ENCODE data around the gene MTARC1.

The MTARC1 gene

GRCh38 chr1:220751111-220751510 lies 35.6 kb upstream of the MTARC1 start:
- Histone ChIP-seq H3K4me3 (ENCODE audit: low read depth, low read length) (peak overlapping the region; percentile 87), H3K27ac (peak overlapping the region; percentile 88), H3K4me2 (ENCODE audit: low read length) (peak overlapping the region; percentile 88), H3K36me3 (ENCODE audit: control insufficient read depth, insufficient read depth, low read length) (no peaks in the 10 kb centered on the region), H3K4me1 (peaks cover 31% of the 10 kb centered on the region), H3K9ac (no peak overlapping the region), H2AFZ (no peak overlapping the region), H3K9me3 (ENCODE audit: control insufficient read depth, low read length) (no peaks in the 10 kb centered on the region), H3K79me2 (peaks cover 30% of the 10 kb centered on the region), H3K27me3 (ENCODE audit: control insufficient read depth, insufficient read depth, low read length) (no peaks in the 10 kb centered on the region)
- no peak for TF ChIP-seq CTCF (IDR thresholded peaks at IDR 0.05)

- H3K4me1 ChIP-seq = peaks cover 45% of the 10 kb centered on the region
- peak overlapping the region; percentile 88 for H3K27ac ChIP-seq
- no peaks in the 10 kb centered on the region for H3K36me3 ChIP-seq (ENCODE audit: control insufficient read depth, insufficient read depth, low read length)
These were observed 32.3 kb upstream of the MTARC1 start for GRCh38 chr1:220754212-220754917.

GRCh38 chr1:220754918-220755295 lies 31.8 kb upstream of the MTARC1 start:
- Histone ChIP-seq H3K27ac (peak overlapping the region; percentile 88), H3K9ac (no peak overlapping the region), H2AFZ (no peak overlapping the region)

More at GRCh38 chr1:220754212-220754917, 32.3 kb upstream of the MTARC1 start:
- H3K4me3 ChIP-seq (ENCODE audit: low read depth, low read length) = peak overlapping the region; percentile 19
- H3K27me3 ChIP-seq (ENCODE audit: control insufficient read depth, insufficient read depth, low read length) = no peaks in the 10 kb centered on the region
- H3K9ac ChIP-seq = no peak overlapping the region
- peak overlapping the region; percentile 10 for H3K4me2 ChIP-seq (ENCODE audit: low read length)
- H3K79me2 ChIP-seq = peaks cover 27% of the 10 kb centered on the region
- TF ChIP-seq CTCF (IDR thresholded peaks at IDR 0.05) = no peak
- no peak overlapping the region for H2AFZ ChIP-seq
- H3K9me3 ChIP-seq (ENCODE audit: control insufficient read depth, low read length) = no peaks in the 10 kb centered on the region

GRCh38 chr1:220755309-220755708 lies 31.4 kb upstream of the MTARC1 start:
- H3K9ac ChIP-seq = no peak overlapping the region
- H3K4me1 ChIP-seq = peaks cover 48% of the 10 kb centered on the region
- H2AFZ ChIP-seq = no peak overlapping the region
- no peaks in the 10 kb centered on the region for H3K36me3 ChIP-seq (ENCODE audit: control insufficient read depth, insufficient read depth, low read length)
- no peak overlapping the region for H3K4me2 ChIP-seq (ENCODE audit: low read length)
- no peaks in the 10 kb centered on the region for H3K9me3 ChIP-seq (ENCODE audit: control insufficient read depth, low read length)
- H3K4me3 ChIP-seq (ENCODE audit: low read depth, low read length) = no peak overlapping the region
- peaks cover 21% of the 10 kb centered on the region for H3K79me2 ChIP-seq
- H3K27ac ChIP-seq = peak overlapping the region; percentile 88
- H3K27me3 ChIP-seq (ENCODE audit: control insufficient read depth, insufficient read depth, low read length) = no peaks in the 10 kb centered on the region
- no peak for TF ChIP-seq CTCF (IDR thresholded peaks at IDR 0.05)

More at GRCh38 chr1:220754918-220755295, 31.8 kb upstream of the MTARC1 start:
- H3K36me3 ChIP-seq (ENCODE audit: control insufficient read depth, insufficient read depth, low read length) = no peaks in the 10 kb centered on the region
- no peaks in the 10 kb centered on the region for H3K9me3 ChIP-seq (ENCODE audit: control insufficient read depth, low read length)
- no peaks in the 10 kb centered on the region for H3K27me3 ChIP-seq (ENCODE audit: control insufficient read depth, insufficient read depth, low read length)
- no peak overlapping the region for H3K4me3 ChIP-seq (ENCODE audit: low read depth, low read length)
- H3K79me2 ChIP-seq = peaks cover 22% of the 10 kb centered on the region
- peak overlapping the region; percentile 10 for H3K4me2 ChIP-seq (ENCODE audit: low read length)
- peaks cover 48% of the 10 kb centered on the region for H3K4me1 ChIP-seq
- TF ChIP-seq CTCF (IDR thresholded peaks at IDR 0.05) = no peak

- H3K9me3 ChIP-seq (ENCODE audit: control insufficient read depth, low read length) = no peaks in the 10 kb centered on the region
- H3K9ac ChIP-seq = no peak overlapping the region
- peak overlapping the region; percentile 14 for H3K4me2 ChIP-seq (ENCODE audit: low read length)
- no peaks in the 10 kb centered on the region for H3K27me3 ChIP-seq (ENCODE audit: control insufficient read depth, insufficient read depth, low read length)
- H3K27ac ChIP-seq = peak overlapping the region; percentile 85
- no peaks in the 10 kb centered on the region for H3K36me3 ChIP-seq (ENCODE audit: control insufficient read depth, insufficient read depth, low read length)
- no peak overlapping the region for H2AFZ ChIP-seq
- H3K4me3 ChIP-seq (ENCODE audit: low read depth, low read length) = no peak overlapping the region
- H3K79me2 ChIP-seq = peaks cover 11% of the 10 kb centered on the region
- no peak for TF ChIP-seq CTCF (IDR thresholded peaks at IDR 0.05)
- H3K4me1 ChIP-seq = peaks cover 62% of the 10 kb centered on the region
These were observed 29.3 kb upstream of the MTARC1 start for GRCh38 chr1:220757441-220757840.
